ENCODE data around the gene KLHL12. TPM values are rescaled to one million over a fixed set of nuclear protein-coding genes. Genes with fewer than 3 reads are reported as not detected.
A peak's percentile ranks its signal among the peaks of the same experiment; 100 is the strongest.

KLHL12 gene
- total RNA-seq, 1 donor from 2014 or later, result 31.5 TPM

DNA sequence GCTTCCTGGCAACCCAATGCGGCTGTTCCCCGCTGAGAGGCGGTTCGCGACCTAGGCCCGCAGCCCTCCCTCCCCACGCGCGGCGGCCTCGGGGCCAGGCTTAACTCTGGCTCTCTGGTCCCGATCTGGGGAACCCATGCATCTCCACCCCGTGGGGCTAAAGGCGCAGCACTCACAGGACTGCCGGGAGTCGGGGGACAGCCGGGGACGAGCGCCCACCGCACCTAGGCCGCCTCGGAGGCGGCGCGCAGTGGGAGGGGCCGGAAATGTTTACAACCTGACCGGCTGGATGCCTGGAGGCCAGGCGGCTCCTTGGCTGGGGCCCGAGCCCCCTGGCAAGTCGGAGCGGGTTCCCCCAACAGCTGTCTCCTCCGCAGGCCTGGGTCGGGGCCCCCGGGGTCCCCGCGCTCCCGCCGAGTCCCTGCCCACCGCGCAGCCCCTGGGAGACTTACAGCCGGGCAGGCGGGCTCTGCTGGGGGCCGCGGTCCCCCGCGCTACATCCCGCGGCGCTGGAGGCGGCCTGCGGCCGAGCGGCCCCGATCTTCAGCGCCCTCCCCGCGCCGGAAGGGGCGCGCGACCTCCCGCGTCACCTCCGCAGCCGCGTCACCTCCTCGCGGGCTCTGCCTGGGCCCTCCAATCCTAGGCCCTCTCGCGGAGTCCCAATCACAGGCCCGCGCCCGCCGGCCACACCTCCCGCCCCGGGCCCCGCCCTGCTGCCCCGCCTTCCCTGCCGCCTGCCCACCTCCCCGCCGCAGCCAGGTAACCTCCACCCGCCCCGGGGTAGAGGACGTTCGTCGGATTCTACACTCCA, 30.9 kb upstream of the KLHL12 start, which contains the start of gene ADIPOR1:
TSS of gene ADIPOR1 (minus strand) at position 580 of the 811 bp plus-strand sequence. CDS start 7,242 bp downstream, outside the sequence.
- peak; percentile 89 for DNase-seq (ENCODE audit: low spot score)
- TF ChIP-seq, protein P1, sequence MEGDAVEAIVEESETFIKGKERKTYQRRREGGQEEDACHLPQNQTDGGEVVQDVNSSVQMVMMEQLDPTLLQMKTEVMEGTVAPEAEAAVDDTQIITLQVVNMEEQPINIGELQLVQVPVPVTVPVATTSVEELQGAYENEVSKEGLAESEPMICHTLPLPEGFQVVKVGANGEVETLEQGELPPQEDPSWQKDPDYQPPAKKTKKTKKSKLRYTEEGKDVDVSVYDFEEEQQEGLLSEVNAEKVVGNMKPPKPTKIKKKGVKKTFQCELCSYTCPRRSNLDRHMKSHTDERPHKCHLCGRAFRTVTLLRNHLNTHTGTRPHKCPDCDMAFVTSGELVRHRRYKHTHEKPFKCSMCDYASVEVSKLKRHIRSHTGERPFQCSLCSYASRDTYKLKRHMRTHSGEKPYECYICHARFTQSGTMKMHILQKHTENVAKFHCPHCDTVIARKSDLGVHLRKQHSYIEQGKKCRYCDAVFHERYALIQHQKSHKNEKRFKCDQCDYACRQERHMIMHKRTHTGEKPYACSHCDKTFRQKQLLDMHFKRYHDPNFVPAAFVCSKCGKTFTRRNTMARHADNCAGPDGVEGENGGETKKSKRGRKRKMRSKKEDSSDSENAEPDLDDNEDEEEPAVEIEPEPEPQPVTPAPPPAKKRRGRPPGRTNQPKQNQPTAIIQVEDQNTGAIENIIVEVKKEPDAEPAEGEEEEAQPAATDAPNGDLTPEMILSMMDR (IDR thresholded peaks at IDR 0.05; ENCODE audit: unreplicated experiment), result peak; percentile 21
- Mint-ChIP-seq H3K4me1 (ENCODE audit: unreplicated experiment) (peaks cover 35% of the 10 kb centered on the region), H3K27ac (ENCODE audit: unreplicated experiment) (peak within 1 kb of the TSS; percentile 93), H3K9me3 (ENCODE audit: unreplicated experiment) (no peaks in the 10 kb centered on the region), H3K27me3 (ENCODE audit: unreplicated experiment) (peaks cover 8% of the 10 kb centered on the region), H3K4me3 (ENCODE audit: unreplicated experiment) (peak within 1 kb of the TSS; percentile 97), H3K36me3 (ENCODE audit: low read depth, unreplicated experiment) (peaks cover 17% of the 10 kb centered on the region)

DNA sequence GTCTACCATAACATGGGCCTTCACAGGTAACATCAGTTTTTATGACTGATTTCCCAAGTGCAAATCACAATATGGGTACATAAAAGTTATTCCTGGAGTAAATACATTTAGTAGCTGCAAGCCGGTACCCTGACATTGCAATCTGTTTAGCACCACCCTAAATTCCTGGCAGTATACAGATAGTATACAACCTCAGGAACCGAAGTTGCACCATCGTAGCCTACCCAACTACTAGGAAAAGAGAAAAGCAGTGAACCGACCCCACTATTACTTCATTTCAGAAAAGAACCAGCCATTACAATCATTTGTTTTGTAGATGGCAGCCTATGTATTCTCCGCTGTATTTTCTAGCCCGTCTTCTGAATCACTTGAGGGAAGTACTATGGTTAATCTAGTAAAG, 29.9 kb upstream of the KLHL12 start:
- TF ChIP-seq, protein P1 (IDR thresholded peaks at IDR 0.05; ENCODE audit: unreplicated experiment), result no peak
- no peaks in the 10 kb centered on the region for H3K9me3 Mint-ChIP-seq (ENCODE audit: unreplicated experiment)
- H3K27me3 Mint-ChIP-seq (ENCODE audit: unreplicated experiment), result peaks cover 8% of the 10 kb centered on the region
- H3K27ac Mint-ChIP-seq (ENCODE audit: unreplicated experiment), result peak overlapping the region; percentile 93
- H3K36me3 Mint-ChIP-seq (ENCODE audit: low read depth, unreplicated experiment), result peaks cover 17% of the 10 kb centered on the region
- peaks cover 41% of the 10 kb centered on the region for H3K4me1 Mint-ChIP-seq (ENCODE audit: unreplicated experiment)
- H3K4me3 Mint-ChIP-seq (ENCODE audit: unreplicated experiment), result peak overlapping the region; percentile 97
- DNase-seq (ENCODE audit: low spot score), result no peak

DNA sequence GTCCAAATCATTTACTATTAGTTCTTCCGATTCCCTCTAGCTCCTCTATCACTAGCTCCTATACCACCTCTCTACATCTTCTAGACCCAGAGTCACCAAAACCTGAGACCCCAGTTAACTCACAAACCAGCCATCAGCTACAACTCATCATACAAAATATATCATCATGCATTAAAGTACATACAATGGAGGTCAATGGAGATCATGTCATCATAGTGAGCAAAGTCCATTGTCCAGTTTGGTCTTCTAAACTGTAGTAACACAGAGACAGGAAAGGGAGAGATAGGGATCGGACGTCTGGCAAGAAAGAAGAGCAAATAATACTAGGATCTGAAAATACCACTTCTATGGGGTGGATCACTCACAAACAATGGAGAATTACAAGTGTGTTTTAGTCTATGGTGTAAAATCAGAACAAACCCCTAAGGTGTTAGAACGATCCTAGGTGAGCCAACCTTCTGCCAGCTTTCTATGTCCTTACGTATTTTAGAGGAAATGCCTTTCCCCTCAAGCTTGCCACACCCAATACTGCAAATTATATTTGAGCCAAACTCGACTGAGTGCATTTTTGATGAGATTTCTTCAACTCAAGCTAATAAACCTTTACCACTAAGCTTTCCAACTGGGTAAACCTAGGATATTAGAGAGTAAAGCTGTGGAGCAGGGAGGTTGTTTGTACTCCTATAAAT, 27.2 kb upstream of the KLHL12 start:
- H3K27me3 Mint-ChIP-seq (ENCODE audit: unreplicated experiment), result peaks cover 8% of the 10 kb centered on the region
- H3K4me3 Mint-ChIP-seq (ENCODE audit: unreplicated experiment), result peak overlapping the region; percentile 8
- peaks cover 49% of the 10 kb centered on the region for H3K4me1 Mint-ChIP-seq (ENCODE audit: unreplicated experiment)
- TF ChIP-seq, protein P1 (IDR thresholded peaks at IDR 0.05; ENCODE audit: unreplicated experiment), result no peak
- H3K27ac Mint-ChIP-seq (ENCODE audit: unreplicated experiment), result peak overlapping the region; percentile 86
- peaks cover 19% of the 10 kb centered on the region for H3K36me3 Mint-ChIP-seq (ENCODE audit: low read depth, unreplicated experiment)
- no peaks in the 10 kb centered on the region for H3K9me3 Mint-ChIP-seq (ENCODE audit: unreplicated experiment)
- no peak for DNase-seq (ENCODE audit: low spot score)

DNA sequence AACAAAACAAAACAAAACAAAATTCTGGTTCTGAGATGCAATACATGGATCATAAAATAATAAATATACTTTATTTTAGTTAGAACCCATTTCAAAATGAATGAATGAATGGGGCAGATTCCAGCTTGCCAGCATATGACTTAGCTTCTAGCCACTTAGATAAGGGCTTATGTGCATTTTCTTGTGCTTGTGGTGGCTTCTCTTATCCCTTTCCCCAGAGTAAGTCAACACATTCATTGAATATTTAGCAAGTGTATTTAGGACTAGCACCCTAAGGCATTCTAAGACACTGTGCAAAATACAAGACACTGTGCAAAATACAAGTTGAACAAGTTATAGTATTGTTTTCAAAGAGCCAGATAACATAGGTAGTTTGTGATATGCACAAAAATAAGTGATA, 26.4 kb upstream of the KLHL12 start:
- H3K4me3 Mint-ChIP-seq (ENCODE audit: unreplicated experiment), result no peak overlapping the region
- TF ChIP-seq, protein P1 (IDR thresholded peaks at IDR 0.05; ENCODE audit: unreplicated experiment), result no peak
- no peaks in the 10 kb centered on the region for H3K9me3 Mint-ChIP-seq (ENCODE audit: unreplicated experiment)
- peaks cover 21% of the 10 kb centered on the region for H3K36me3 Mint-ChIP-seq (ENCODE audit: low read depth, unreplicated experiment)
- H3K4me1 Mint-ChIP-seq (ENCODE audit: unreplicated experiment), result peaks cover 45% of the 10 kb centered on the region
- H3K27ac Mint-ChIP-seq (ENCODE audit: unreplicated experiment), result peak overlapping the region; percentile 81
- DNase-seq (ENCODE audit: low spot score), result no peak
- H3K27me3 Mint-ChIP-seq (ENCODE audit: unreplicated experiment), result peaks cover 5% of the 10 kb centered on the region

Data from endothelial cell (in vitro differentiated cells).